Activated CD4-positive, alpha-beta memory T cell treated with anti-CD3 and anti-CD28 coated beads for 36 hours (primary cell): ENCODE data around the gene MDK. TPM values are rescaled to one million over a fixed set of nuclear protein-coding genes. Genes with fewer than 3 reads are reported as not detected.

Experiments used
- CTCF ChIA-PET: fragments of 350-600 bp; sonication (Branson Sonifier 250); formaldehyde crosslinking; loops from one replicate; lab custom pipeline; 2021; ENCODE audit warnings: antibody characterized with exemption, inconsistent platforms; lab: Charles Lee
- POLR2A ChIA-PET: fragments of 350-600 bp; sonication (Branson Sonifier 250); formaldehyde crosslinking; loops from one replicate; lab custom pipeline; 2021; ENCODE audit warnings: antibody characterized with exemption; lab: Charles Lee
- DNase-seq: peaks from one replicate; pipeline ENCODE4 v3.0.0-alpha.2; 2020
- H3K27ac Mint-ChIP-seq: one replicate; pipeline ENCODE4 v1.8.0; 2021; ENCODE audit warnings: mixed read lengths
- H3K27me3 Mint-ChIP-seq: one replicate; pipeline ENCODE4 v1.8.0; 2021; ENCODE audit warnings: mixed read lengths
- H3K36me3 Mint-ChIP-seq: one replicate; pipeline ENCODE4 v1.8.0; 2021; ENCODE audit warnings: mixed read lengths
- H3K4me1 Mint-ChIP-seq: one replicate; pipeline ENCODE4 v1.8.0; 2021; ENCODE audit warnings: low read depth, mixed read lengths
- H3K4me3 Mint-ChIP-seq: one replicate; pipeline ENCODE4 v1.8.0; 2021; ENCODE audit warnings: mild to moderate bottlenecking, mixed read lengths
- H3K9me3 Mint-ChIP-seq: one replicate; pipeline ENCODE4 v1.8.0; 2021; ENCODE audit warnings: mixed read lengths
- intact Hi-C: fragments of 100-400 bp; cut with micrococcal nuclease; formaldehyde crosslinking; loops from one replicate; pipeline ENCODE4 v1.15.1; 2023
- total RNA-seq, 2 experiments: library from RNA; stranded (reverse); gene quantifications; one replicate each; pipeline ENCODE4 v1.2.3, GENCODE V29; 2021

MDK gene
- total RNA-seq, 2 experiments from 2014 or later: 5.9 to 7.0 TPM

- intact Hi-C loops: loop anchor here (2.0 kb wide), 1 partner anchor 268 kb away; the partner anchor contains the start of genes ATG13 and HARBI1
- H3K4me1 Mint-ChIP-seq: peaks cover 79% of the 10 kb centered on the region
- H3K4me3 Mint-ChIP-seq: peak overlapping the region; percentile 86
- DNase-seq: peak; percentile 79
- H3K36me3 Mint-ChIP-seq: peaks cover 2% of the 10 kb centered on the region
- POLR2A ChIA-PET: interaction anchor here (0.7 to 4.1 kb wide), 7 partner anchors 10 to 269 kb away, joined by 3 to 15 read pairs (median 4); no protein-coding TSS in a partner anchor
- no peaks in the 10 kb centered on the region for H3K9me3 Mint-ChIP-seq
- H3K27me3 Mint-ChIP-seq: no peaks in the 10 kb centered on the region
- peak overlapping the region; percentile 90 for H3K27ac Mint-ChIP-seq
- CTCF ChIA-PET: interaction anchor here (1.6 to 15.3 kb wide), 7 partner anchors 16 to 110 kb away, joined by 4 to 346 read pairs (median 9); partner anchors contain the start of gene CHRM4
Measured at GRCh38 chr11:46348566-46349401, 32.7 kb upstream of the MDK start.

- Mint-ChIP-seq H3K9me3 (no peaks in the 10 kb centered on the region), H3K27ac (peak overlapping the region; percentile 55), H3K36me3 (peaks cover 2% of the 10 kb centered on the region), H3K4me1 (peaks cover 78% of the 10 kb centered on the region), H3K27me3 (no peaks in the 10 kb centered on the region), H3K4me3 (no peak overlapping the region)
- no peak for DNase-seq
- POLR2A ChIA-PET: interaction anchor here (1.0 to 4.1 kb wide), 2 partner anchors 10 to 41 kb away, joined by 3 to 15 read pairs; partner anchors contain the start of gene CHRM4
- CTCF ChIA-PET: interaction anchor here (1.1 to 15.3 kb wide), 6 partner anchors 16 to 210 kb away, joined by 3 to 346 read pairs (median 8); partner anchors contain the start of gene CHRM4
- intact Hi-C loops: no loop called here
Measured at GRCh38 chr11:46350695-46351094, 30.8 kb upstream of the MDK start.

DNA sequence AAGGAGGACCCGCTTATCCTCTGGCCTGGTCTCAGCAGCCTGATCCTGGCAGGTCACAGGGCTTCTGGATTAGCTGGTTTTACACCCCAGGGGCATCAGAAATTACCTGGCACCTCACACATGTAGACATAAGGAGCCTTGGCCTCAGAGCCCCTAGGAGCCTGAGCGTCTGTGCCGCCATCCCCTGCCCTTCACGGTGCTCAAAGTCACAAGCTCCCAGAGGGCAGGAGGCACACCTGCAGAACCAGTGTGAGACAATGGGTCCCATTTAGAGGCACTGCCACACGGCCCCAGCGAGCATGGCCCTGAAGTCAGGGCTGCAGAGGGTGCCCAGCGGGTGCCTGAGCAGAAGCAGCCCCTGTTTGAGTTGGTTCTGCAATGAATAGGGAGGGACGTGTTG lies 30.3 kb upstream of the MDK start:
- H3K36me3 Mint-ChIP-seq: peaks cover 2% of the 10 kb centered on the region
- peak overlapping the region; percentile 87 for H3K27ac Mint-ChIP-seq
- no peak for DNase-seq
- POLR2A ChIA-PET: interaction anchor here (1.0 to 2.4 kb wide), 2 partner anchors 10 to 41 kb away, joined by 3 to 15 read pairs; partner anchors contain the start of gene CHRM4
- H3K9me3 Mint-ChIP-seq: no peaks in the 10 kb centered on the region
- peaks cover 78% of the 10 kb centered on the region for H3K4me1 Mint-ChIP-seq
- H3K27me3 Mint-ChIP-seq: no peaks in the 10 kb centered on the region
- intact Hi-C loops: no loop called here
- H3K4me3 Mint-ChIP-seq: peak overlapping the region; percentile 76
- CTCF ChIA-PET: interaction anchor here (1.3 to 15.3 kb wide), 13 partner anchors 7 to 350 kb away, joined by 3 to 346 read pairs (median 8); partner anchors contain the start of genes ARHGAP1, CHRM4 and ZNF408

DNA sequence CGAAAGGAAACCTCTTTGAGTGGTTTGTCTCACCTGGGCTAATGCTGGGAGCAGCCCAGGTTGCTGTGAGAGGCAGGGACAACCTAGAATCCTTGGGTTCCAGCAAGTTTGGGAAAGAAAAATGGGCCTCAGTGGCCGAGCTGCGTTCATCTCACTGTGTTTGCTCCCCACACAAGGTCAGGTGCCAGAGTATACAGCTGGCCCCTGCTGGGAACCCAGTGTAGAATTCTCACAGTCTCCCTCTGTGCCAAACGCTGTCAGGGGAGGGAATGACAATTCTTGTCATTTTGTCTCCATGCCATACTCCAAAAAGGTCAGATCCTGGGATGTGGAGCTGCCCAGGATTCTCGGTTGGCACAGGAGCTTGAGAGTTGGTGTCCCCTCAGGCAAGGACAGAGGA lies 29.9 kb upstream of the MDK start:
- peak overlapping the region; percentile 76 for H3K4me3 Mint-ChIP-seq
- CTCF ChIA-PET: interaction anchor here (0.6 to 15.3 kb wide), 20 partner anchors 8 to 349 kb away, joined by 3 to 346 read pairs (median 6); partner anchors contain the start of genes ARHGAP1, CHRM4 and ZNF408
- no peak for DNase-seq
- intact Hi-C loops: loop anchor here (1.0 kb wide), 3 partner anchors 16 to 178 kb away; no protein-coding TSS in a partner anchor
- POLR2A ChIA-PET: interaction anchor here (0.8 to 2.4 kb wide), 2 partner anchors 8 to 9 kb away, joined by 3 to 15 read pairs; no protein-coding TSS in a partner anchor
- peak overlapping the region; percentile 87 for H3K27ac Mint-ChIP-seq
- peaks cover 2% of the 10 kb centered on the region for H3K36me3 Mint-ChIP-seq
- H3K27me3 Mint-ChIP-seq: no peaks in the 10 kb centered on the region
- no peaks in the 10 kb centered on the region for H3K9me3 Mint-ChIP-seq
- peaks cover 78% of the 10 kb centered on the region for H3K4me1 Mint-ChIP-seq

GRCh38 chr11:46352063-46352841 lies 29.2 kb upstream of the MDK start:
- Mint-ChIP-seq H3K27me3 (no peaks in the 10 kb centered on the region), H3K27ac (peak overlapping the region; percentile 87), H3K4me1 (peaks cover 78% of the 10 kb centered on the region), H3K36me3 (peaks cover 2% of the 10 kb centered on the region), H3K9me3 (no peaks in the 10 kb centered on the region), H3K4me3 (peak overlapping the region; percentile 76)
- intact Hi-C loops: loop anchor here (1.0 kb wide), 3 partner anchors 15 to 177 kb away; no protein-coding TSS in a partner anchor
- POLR2A ChIA-PET: interaction anchor here (0.8 to 2.4 kb wide), 2 partner anchors 8 to 9 kb away, joined by 3 to 15 read pairs; no protein-coding TSS in a partner anchor
- peak; percentile 86 for DNase-seq
- CTCF ChIA-PET: interaction anchor here (0.5 to 15.3 kb wide), 28 partner anchors 8 to 349 kb away, joined by 3 to 346 read pairs (median 5); partner anchors contain the start of genes ARHGAP1, ATG13, CHRM4 and CREB3L1

DNA sequence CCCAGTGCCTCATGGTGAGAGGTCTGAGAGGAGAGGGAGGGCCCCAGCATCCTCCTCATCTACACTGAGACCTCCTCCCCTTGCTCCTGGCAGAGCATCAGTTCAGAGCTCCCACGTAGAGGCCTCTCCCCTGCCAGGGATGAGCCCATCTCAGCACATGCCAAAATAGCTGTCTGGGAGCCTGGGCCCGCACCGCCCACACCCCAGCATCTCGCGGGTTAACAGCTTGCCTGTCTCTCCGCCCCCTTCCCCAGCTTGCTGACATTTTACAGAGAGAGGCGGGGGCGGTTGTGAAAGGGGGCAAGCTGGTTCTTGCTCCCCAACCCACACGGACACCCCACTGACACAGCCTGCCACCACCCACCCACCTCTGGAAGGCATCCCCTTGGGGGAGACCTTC lies 27.8 kb upstream of the MDK start:
- peak overlapping the region; percentile 76 for H3K4me3 Mint-ChIP-seq
- ChIA-PET POLR2A (interaction anchor here (1.3 kb wide), 1 partner anchor 12 kb away, joined by 8 read pairs; no protein-coding TSS in a partner anchor), CTCF (interaction anchor here (1.0 to 15.3 kb wide), 4 partner anchors 13 to 176 kb away, joined by 3 to 346 read pairs (median 45); partner anchors contain the start of gene CHRM4)
- H3K9me3 Mint-ChIP-seq: no peaks in the 10 kb centered on the region
- H3K27me3 Mint-ChIP-seq: no peaks in the 10 kb centered on the region
- peak; percentile 78 for DNase-seq
- intact Hi-C loops: loop anchor here (1.0 kb wide), 1 partner anchor 8 kb away; no protein-coding TSS in a partner anchor
- peaks cover 2% of the 10 kb centered on the region for H3K36me3 Mint-ChIP-seq
- peaks cover 85% of the 10 kb centered on the region for H3K4me1 Mint-ChIP-seq
- H3K27ac Mint-ChIP-seq: peak overlapping the region; percentile 87

DNA sequence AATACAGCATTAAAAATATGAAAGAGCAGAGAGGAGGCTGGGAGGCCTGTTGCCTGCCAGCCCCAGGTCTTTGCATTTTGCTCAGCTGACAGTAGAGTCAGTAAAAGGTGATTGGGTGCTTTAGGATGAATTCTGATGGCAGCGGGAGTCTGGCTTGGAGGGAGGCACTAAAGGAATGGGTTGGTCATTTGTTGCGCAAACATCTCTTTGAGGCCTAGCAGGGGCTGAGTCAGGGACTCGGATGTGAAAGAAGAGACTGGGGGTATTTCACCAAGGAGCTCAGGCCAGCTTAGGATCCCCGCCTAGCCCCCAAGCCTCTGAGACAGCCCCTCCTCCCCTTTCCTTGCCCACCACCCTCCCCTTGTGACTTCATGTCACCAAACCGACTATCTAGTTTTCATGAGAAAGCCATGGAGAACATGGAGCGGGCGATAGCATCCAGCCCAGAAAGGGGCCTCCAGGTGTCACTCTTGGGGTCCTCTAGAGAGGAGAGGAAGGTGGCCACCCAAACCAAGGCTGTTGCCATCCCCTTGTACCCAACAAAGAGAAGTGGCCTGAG lies 24.5 kb upstream of the MDK start:
- Mint-ChIP-seq H3K27me3 (no peaks in the 10 kb centered on the region), H3K9me3 (no peaks in the 10 kb centered on the region), H3K36me3 (no peaks in the 10 kb centered on the region), H3K27ac (peak overlapping the region; percentile 39), H3K4me1 (peaks cover 65% of the 10 kb centered on the region), H3K4me3 (no peak overlapping the region)
- intact Hi-C loops: no loop called here
- ChIA-PET POLR2A (interaction anchor here (2.4 kb wide), 1 partner anchor 9 kb away, joined by 12 read pairs; the partner anchor contains the start of gene DGKZ), CTCF (interaction anchor here (0.8 to 3.7 kb wide), 5 partner anchors 8 to 35 kb away, joined by 3 to 23 read pairs (median 3); partner anchors contain the start of gene DGKZ)
- DNase-seq: no peak

- Mint-ChIP-seq H3K4me3 (no peak overlapping the region), H3K9me3 (no peaks in the 10 kb centered on the region), H3K27ac (peak overlapping the region; percentile 65), H3K27me3 (no peaks in the 10 kb centered on the region), H3K36me3 (no peaks in the 10 kb centered on the region), H3K4me1 (peaks cover 67% of the 10 kb centered on the region)
- DNase-seq: no peak
- POLR2A ChIA-PET: interaction anchor here (2.4 kb wide), 1 partner anchor 9 kb away, joined by 12 read pairs; the partner anchor contains the start of gene DGKZ
- intact Hi-C loops: no loop called here
- CTCF ChIA-PET: interaction anchor here (0.8 to 17.2 kb wide), 4 partner anchors 10 to 35 kb away, joined by 3 to 346 read pairs (median 13); partner anchors contain the start of gene DGKZ
Measured at GRCh38 chr11:46357483-46357936, 24.0 kb upstream of the MDK start.

DNA sequence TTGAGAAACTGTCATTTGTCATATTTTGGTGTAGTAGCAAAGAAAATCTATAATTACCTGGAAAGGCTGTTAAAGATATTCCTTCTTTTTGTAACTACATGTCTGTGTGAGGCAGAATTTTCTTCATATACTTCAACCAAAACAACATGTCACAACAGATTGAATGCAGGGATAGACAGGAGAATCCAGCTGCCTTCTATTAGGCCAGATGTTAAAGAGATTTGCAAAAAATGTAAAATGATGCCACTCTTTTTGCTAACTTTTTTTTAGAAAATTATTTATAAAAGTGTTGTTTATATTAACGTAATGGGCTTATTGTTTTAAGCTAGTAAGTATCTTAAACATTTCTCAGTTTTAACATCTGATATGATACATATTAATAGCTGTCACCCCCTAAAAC lies 21.5 kb upstream of the MDK start:
- Mint-ChIP-seq H3K27me3 (no peaks in the 10 kb centered on the region), H3K9me3 (no peaks in the 10 kb centered on the region), H3K4me1 (peaks cover 60% of the 10 kb centered on the region), H3K27ac (no peak overlapping the region), H3K4me3 (no peak overlapping the region), H3K36me3 (no peaks in the 10 kb centered on the region)
- CTCF ChIA-PET: interaction anchor here (1.0 to 17.2 kb wide), 5 partner anchors 9 to 140 kb away, joined by 3 to 346 read pairs (median 5); partner anchors contain the start of gene DGKZ
- DNase-seq: no peak
- POLR2A ChIA-PET: interaction anchor here (0.6 to 2.2 kb wide), 4 partner anchors 8 to 576 kb away, joined by 3 to 15 read pairs (median 10); partner anchors contain the start of gene DGKZ
- intact Hi-C loops: loop anchor here (2.0 kb wide), 1 partner anchor 21 kb away; the partner anchor contains the start of gene MDK

GRCh38 chr11:46360878-46361277 lies 20.6 kb upstream of the MDK start:
- peak overlapping the region; percentile 72 for H3K4me3 Mint-ChIP-seq
- ChIA-PET POLR2A (interaction anchor here (0.6 to 2.2 kb wide), 5 partner anchors 9 to 218 kb away, joined by 3 to 15 read pairs (median 3); partner anchors contain the start of gene DGKZ), CTCF (interaction anchor here (0.8 to 17.2 kb wide), 7 partner anchors 8 to 139 kb away, joined by 3 to 346 read pairs (median 5); partner anchors contain the start of gene DGKZ)
- H3K9me3 Mint-ChIP-seq: no peaks in the 10 kb centered on the region
- intact Hi-C loops: loop anchor here (1.0 to 2.0 kb wide), 2 partner anchors 8 to 20 kb away; partner anchors contain the start of gene MDK
- H3K27ac Mint-ChIP-seq: peak overlapping the region; percentile 84
- H3K36me3 Mint-ChIP-seq: no peaks in the 10 kb centered on the region
- DNase-seq: no peak
- no peaks in the 10 kb centered on the region for H3K27me3 Mint-ChIP-seq
- peaks cover 64% of the 10 kb centered on the region for H3K4me1 Mint-ChIP-seq
